Naive thymus-derived CD4-positive, alpha-beta T cell (primary cell): Measurements from ENCODE around the gene TGM2. TPM values are rescaled to one million over a fixed set of nuclear protein-coding genes. Genes with fewer than 3 reads are reported as not detected.

Experiments used
- ATAC-seq: fragments of 150-1000 bp; cut with Tn5 transposase; 2 replicates; pipeline ENCODE4 v1.10.0; 2021; ENCODE audit warnings: mild to moderate bottlenecking, moderate library complexity
- CTCF ChIA-PET: fragments of 350-600 bp; sonication (Branson Sonifier 250); formaldehyde crosslinking; loops from one replicate; lab custom pipeline; 2021; ENCODE audit warnings: antibody characterized with exemption; lab: Charles Lee
- POLR2A ChIA-PET: fragments of 350-600 bp; sonication (Branson Sonifier 250); formaldehyde crosslinking; loops from one replicate; lab custom pipeline; 2021; ENCODE audit warnings: antibody characterized with exemption, inconsistent platforms; lab: Charles Lee
- DNase-seq, 9 donors: peaks; one replicate each; pipeline versions ENCODE4 v3.0.0 to v3.0.0-alpha.2; 2020 to 2022; ENCODE audit warnings: mixed read lengths in 1 of 9
- H3K27ac ChIP-seq: one replicate; pipeline ENCODE4 v1.7.0; 2013; ENCODE audit warnings: mild to moderate bottlenecking, low read depth, low read length, moderate library complexity
- H3K27me3 ChIP-seq, 2 donors: one replicate each; pipeline ENCODE4 v1.7.0; 2013; ENCODE audit warnings: low read length in 2 of 2, mild to moderate bottlenecking in 2 of 2, moderate library complexity in 2 of 2; ENCODE audit not compliant: control insufficient read depth in 2 of 2, insufficient read depth in 2 of 2
- H3K36me3 ChIP-seq, 3 experiments: 1 replicate in 2 of 3; 2 replicates in 1 of 3; pipeline ENCODE4 v1.7.0; 2013; ENCODE audit warnings: low read length in 3 of 3, mild to moderate bottlenecking in 3 of 3, moderate library complexity in 1 of 3; ENCODE audit not compliant: insufficient read depth in 3 of 3, control insufficient read depth in 2 of 3
- H3K4me1 ChIP-seq, 2 donors: one replicate each; pipeline ENCODE4 v1.7.0; 2013; ENCODE audit warnings: low read length in 2 of 2, mild to moderate bottlenecking in 2 of 2, moderate library complexity in 1 of 2; ENCODE audit not compliant: control insufficient read depth in 2 of 2, insufficient read depth in 2 of 2
- H3K4me3 ChIP-seq: 2 replicates; pipeline ENCODE4 v1.7.0; 2013; ENCODE audit warnings: mild to moderate bottlenecking, low read length
- H3K9me3 ChIP-seq, 3 experiments: 1 replicate in 2 of 3; 2 replicates in 1 of 3; pipeline ENCODE4 v1.7.0; 2013; ENCODE audit warnings: low read length in 3 of 3; ENCODE audit not compliant: control insufficient read depth in 2 of 3
- H3K27ac Mint-ChIP-seq, 9 donors: one replicate each; pipeline ENCODE4 v1.8.0; 2020 to 2022; ENCODE audit warnings: mixed read lengths in 9 of 9, mild to moderate bottlenecking in 8 of 9, moderate library complexity in 5 of 9, inconsistent platforms in 2 of 9
- H3K27me3 Mint-ChIP-seq, 5 donors: one replicate each; pipeline ENCODE4 v1.8.0; 2021 to 2022; ENCODE audit warnings: mixed read lengths in 5 of 5, mild to moderate bottlenecking in 1 of 5
- H3K36me3 Mint-ChIP-seq, 5 donors: one replicate each; pipeline ENCODE4 v1.8.0; 2020 to 2022; ENCODE audit warnings: mixed read lengths in 5 of 5, mild to moderate bottlenecking in 3 of 5, inconsistent platforms in 1 of 5
- H3K4me1 Mint-ChIP-seq, 7 donors: one replicate each; pipeline ENCODE4 v1.8.0; 2020 to 2022; ENCODE audit warnings: mixed read lengths in 7 of 7, mild to moderate bottlenecking in 3 of 7, inconsistent platforms in 1 of 7
- H3K4me3 Mint-ChIP-seq, 10 donors: one replicate each; pipeline ENCODE4 v1.8.0; 2020 to 2022; ENCODE audit warnings: mild to moderate bottlenecking in 10 of 10, mixed read lengths in 10 of 10, moderate library complexity in 6 of 10, inconsistent platforms in 2 of 10
- H3K9me3 Mint-ChIP-seq, 11 donors: one replicate each; pipeline ENCODE4 v1.8.0; 2020 to 2022; ENCODE audit warnings: mixed read lengths in 11 of 11, mild to moderate bottlenecking in 4 of 11, inconsistent platforms in 1 of 11, moderate library complexity in 1 of 11
- intact Hi-C, 2 donors: fragments of 100-400 bp; cut with micrococcal nuclease; formaldehyde crosslinking; loops; one replicate each; pipeline ENCODE4 v1.15.1; 2023
- polyA plus RNA-seq, 2 donors: library from polyadenylated mRNA; unstranded; fragments of 300-500 nt; fragmentation: Illumina TruSeq; gene quantifications; one replicate each; pipeline ENCODE4 v1.2.3, GENCODE V29; 2021
- total RNA-seq, 6 experiments: library from RNA in 5 of 6; stranded (reverse) in 5 of 6; gene quantifications; 1 replicate in 5 of 6; 2 replicates in 1 of 6; pipeline ENCODE4 v1.2.3 and lab custom pipeline; 2021 to 2026

Gene TGM2
- total and polyA plus RNA-seq, 7 experiments from 2014 or later, result 0.11 to 0.94 (median 0.19) TPM; not detected in 2

DNA sequence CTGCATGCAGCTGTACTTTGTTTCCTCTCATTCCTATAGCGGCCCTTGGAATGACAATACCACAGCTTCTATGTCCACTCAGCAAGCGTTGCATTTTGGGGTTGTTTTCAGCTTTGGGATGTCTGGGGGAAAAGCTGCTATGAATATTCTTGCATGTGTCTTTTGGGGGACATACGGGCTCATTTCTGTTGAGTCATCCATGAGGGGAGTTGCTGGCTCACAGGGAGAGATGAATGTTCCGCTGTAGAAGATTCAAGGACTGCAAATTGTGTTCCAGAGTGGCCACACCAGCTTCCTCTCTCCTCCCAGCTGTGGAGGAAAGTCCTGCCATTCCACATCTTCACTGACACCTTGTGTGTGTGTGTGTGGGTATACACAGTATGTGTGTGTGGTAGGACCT is 43.3 kb downstream of the TGM2 start:
- ATAC-seq, result no peak
- no peaks in the 10 kb centered on the region for H3K4me1 ChIP-seq
- no peaks in the 10 kb centered on the region for H3K27me3 ChIP-seq
- peaks cover 0 to 14% (median 0%) of the 10 kb centered on the region in 5 donors for H3K27me3 Mint-ChIP-seq
- no peak overlapping the region for H3K27ac ChIP-seq
- no peak overlapping the region for H3K4me3 Mint-ChIP-seq
- intact Hi-C loops, result no loop called here
- DNase-seq, result no peak
- H3K36me3 ChIP-seq, result no peaks in the 10 kb centered on the region
- no peaks in the 10 kb centered on the region for H3K36me3 Mint-ChIP-seq
- POLR2A ChIA-PET, result no interaction called here
- H3K4me3 ChIP-seq, result no peak overlapping the region
- CTCF ChIA-PET, result no interaction called here
- no peak overlapping the region for H3K27ac Mint-ChIP-seq
- peaks cover 0 to 12% (median 0%) of the 10 kb centered on the region in 7 donors for H3K4me1 Mint-ChIP-seq
- H3K9me3 Mint-ChIP-seq, result no peaks in the 10 kb centered on the region
- H3K9me3 ChIP-seq, result no peaks in the 10 kb centered on the region

- no peaks in the 10 kb centered on the region for H3K9me3 Mint-ChIP-seq
- Histone ChIP-seq H3K27me3 (no peaks in the 10 kb centered on the region), H3K4me3 (no peak overlapping the region), H3K36me3 (no peaks in the 10 kb centered on the region), H3K9me3 (no peaks in the 10 kb centered on the region), H3K27ac (no peak overlapping the region), H3K4me1 (no peaks in the 10 kb centered on the region)
- H3K36me3 Mint-ChIP-seq, result no peaks in the 10 kb centered on the region
- H3K27me3 Mint-ChIP-seq, result peaks cover 0 to 20% (median 0%) of the 10 kb centered on the region in 5 donors
- intact Hi-C loops, result no loop called here
- ChIA-PET POLR2A (interaction anchor here (0.6 kb wide), 1 partner anchor 58 kb away, joined by 3 read pairs; no protein-coding TSS in a partner anchor), CTCF (no interaction called here)
- H3K4me3 Mint-ChIP-seq, result no peak overlapping the region
- DNase-seq, result no peak
- H3K4me1 Mint-ChIP-seq, result peaks cover 0 to 12% (median 0%) of the 10 kb centered on the region in 7 donors
- no peak for ATAC-seq
- H3K27ac Mint-ChIP-seq, result no peak overlapping the region
Measured at GRCh38 chr20:38120625-38120988, 44.5 kb downstream of the TGM2 start.

- peaks cover 0 to 12% (median 0%) of the 10 kb centered on the region in 7 donors for H3K4me1 Mint-ChIP-seq
- Histone ChIP-seq H3K36me3 (no peaks in the 10 kb centered on the region), H3K27ac (no peak overlapping the region), H3K27me3 (no peaks in the 10 kb centered on the region), H3K4me3 (no peak overlapping the region), H3K4me1 (no peaks in the 10 kb centered on the region), H3K9me3 (no peaks in the 10 kb centered on the region)
- POLR2A ChIA-PET, result no interaction called here
- no peak overlapping the region for H3K27ac Mint-ChIP-seq
- H3K9me3 Mint-ChIP-seq, result no peaks in the 10 kb centered on the region
- intact Hi-C loops, result no loop called here
- no peaks in the 10 kb centered on the region for H3K36me3 Mint-ChIP-seq
- H3K4me3 Mint-ChIP-seq, result no peak overlapping the region
- CTCF ChIA-PET, result no interaction called here
- DNase-seq, result no peak
- H3K27me3 Mint-ChIP-seq, result peaks cover 0 to 23% (median 0%) of the 10 kb centered on the region in 5 donors
- no peak for ATAC-seq
Measured at GRCh38 chr20:38119446-38119845, 45.6 kb downstream of the TGM2 start.

DNA sequence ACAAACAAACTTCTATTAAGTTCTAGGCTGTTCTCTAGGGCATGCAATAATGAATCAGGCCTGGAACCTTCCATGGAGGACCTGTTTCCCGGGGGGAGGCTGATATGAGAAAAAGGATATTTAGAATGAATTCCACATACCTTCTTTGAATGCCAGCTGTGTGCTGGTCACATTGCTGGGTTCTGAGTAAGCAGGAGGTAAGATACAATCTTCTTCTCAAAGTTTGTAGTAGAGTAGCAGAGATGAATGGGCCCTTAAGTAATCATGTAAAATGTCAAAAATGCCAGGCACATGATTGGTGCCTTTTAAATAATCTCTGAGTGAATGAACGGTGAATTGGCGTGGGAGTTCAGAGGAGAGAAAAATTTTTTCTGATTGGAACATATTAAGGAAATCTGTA is 47.4 kb downstream of the TGM2 start:
- no peak for DNase-seq
- Histone ChIP-seq H3K27me3 (no peaks in the 10 kb centered on the region), H3K36me3 (no peaks in the 10 kb centered on the region), H3K4me1 (no peaks in the 10 kb centered on the region), H3K27ac (no peak overlapping the region), H3K4me3 (no peak overlapping the region), H3K9me3 (no peaks in the 10 kb centered on the region)
- CTCF ChIA-PET, result no interaction called here
- intact Hi-C loops, result no loop called here
- Mint-ChIP-seq H3K27ac (no peak overlapping the region), H3K4me1 (peaks cover 0 to 8% (median 0%) of the 10 kb centered on the region in 7 donors), H3K9me3 (no peaks in the 10 kb centered on the region), H3K36me3 (no peaks in the 10 kb centered on the region), H3K4me3 (no peak overlapping the region), H3K27me3 (peaks cover 0 to 23% (median 0%) of the 10 kb centered on the region in 5 donors)
- ATAC-seq, result no peak
- POLR2A ChIA-PET, result no interaction called here

- DNase-seq, result no peak
- intact Hi-C loops, result no loop called here
- Histone ChIP-seq H3K36me3 (no peaks in the 10 kb centered on the region), H3K9me3 (no peaks in the 10 kb centered on the region), H3K27me3 (no peaks in the 10 kb centered on the region), H3K4me3 (no peak overlapping the region), H3K4me1 (no peaks in the 10 kb centered on the region), H3K27ac (no peak overlapping the region)
- H3K27ac Mint-ChIP-seq, result no peak overlapping the region
- no peaks in the 10 kb centered on the region for H3K36me3 Mint-ChIP-seq
- no peaks in the 10 kb centered on the region for H3K9me3 Mint-ChIP-seq
- peaks cover 0 to 6% (median 0%) of the 10 kb centered on the region in 7 donors for H3K4me1 Mint-ChIP-seq
- POLR2A ChIA-PET, result no interaction called here
- ATAC-seq, result no peak
- H3K27me3 Mint-ChIP-seq, result peaks cover 0 to 23% (median 0%) of the 10 kb centered on the region in 5 donors
- no peak overlapping the region for H3K4me3 Mint-ChIP-seq
- CTCF ChIA-PET, result no interaction called here
Measured at GRCh38 chr20:38117205-38117604, 47.9 kb downstream of the TGM2 start.

GRCh38 chr20:38116409-38117165 is 48.5 kb downstream of the TGM2 start:
- no peaks in the 10 kb centered on the region for H3K36me3 Mint-ChIP-seq
- H3K4me1 Mint-ChIP-seq, result peaks cover 0 to 4% (median 0%) of the 10 kb centered on the region in 7 donors
- POLR2A ChIA-PET, result no interaction called here
- DNase-seq (no peak), ATAC-seq (no peak)
- no peaks in the 10 kb centered on the region for H3K36me3 ChIP-seq
- no peak overlapping the region for H3K27ac Mint-ChIP-seq
- intact Hi-C loops, result no loop called here
- H3K9me3 Mint-ChIP-seq, result no peaks in the 10 kb centered on the region
- no peak overlapping the region for H3K4me3 ChIP-seq
- H3K27me3 Mint-ChIP-seq, result peaks cover 0 to 23% (median 0%) of the 10 kb centered on the region in 5 donors
- no peak overlapping the region for H3K4me3 Mint-ChIP-seq
- no peaks in the 10 kb centered on the region for H3K27me3 ChIP-seq
- CTCF ChIA-PET, result no interaction called here
- H3K9me3 ChIP-seq, result no peaks in the 10 kb centered on the region
- H3K27ac ChIP-seq, result no peak overlapping the region
- no peaks in the 10 kb centered on the region for H3K4me1 ChIP-seq

DNA sequence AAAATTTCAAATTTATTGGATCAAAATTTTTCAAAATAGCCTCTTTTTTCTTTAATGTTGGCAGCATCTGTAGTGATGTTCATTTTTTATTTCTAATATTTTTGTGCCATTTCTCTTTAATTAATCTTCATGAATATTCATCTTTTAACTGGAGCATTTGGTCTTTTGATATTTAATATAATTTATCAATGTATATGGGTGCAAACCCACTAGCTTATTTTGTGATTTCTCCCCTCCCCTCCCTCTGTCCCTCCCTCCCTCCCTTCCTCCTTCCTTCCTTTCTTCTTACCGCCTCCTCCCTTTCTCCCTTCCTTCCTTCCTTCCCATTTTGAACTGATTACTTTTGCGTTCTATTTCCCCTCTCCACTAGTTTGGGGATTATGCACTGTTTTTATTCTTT is 49.2 kb downstream of the TGM2 start:
- no peaks in the 10 kb centered on the region for H3K9me3 Mint-ChIP-seq
- ChIA-PET CTCF (no interaction called here), POLR2A (no interaction called here)
- Histone ChIP-seq H3K4me3 (no peak overlapping the region), H3K36me3 (no peaks in the 10 kb centered on the region), H3K27ac (no peak overlapping the region), H3K9me3 (no peaks in the 10 kb centered on the region), H3K4me1 (no peaks in the 10 kb centered on the region), H3K27me3 (no peaks in the 10 kb centered on the region)
- peaks cover 0 to 4% (median 0%) of the 10 kb centered on the region in 7 donors for H3K4me1 Mint-ChIP-seq
- H3K4me3 Mint-ChIP-seq, result no peak overlapping the region
- intact Hi-C loops, result no loop called here
- peaks cover 0 to 23% (median 0%) of the 10 kb centered on the region in 5 donors for H3K27me3 Mint-ChIP-seq
- H3K36me3 Mint-ChIP-seq, result no peaks in the 10 kb centered on the region
- no peak for DNase-seq
- H3K27ac Mint-ChIP-seq, result no peak overlapping the region
- no peak for ATAC-seq
